D341Med (cell line): ENCODE data around the gene TLX2.
"Not testable (repeated sequence)": the region's sequence is repeated elsewhere in the genome, so short reads cannot be mapped to it uniquely, and the experiment has no call there.

Experiments
- DNase-seq: peaks from one replicate; pipeline ENCODE4 v3.0.0; 2012; ENCODE audit warnings: low spot score

TLX2 gene

DNA sequence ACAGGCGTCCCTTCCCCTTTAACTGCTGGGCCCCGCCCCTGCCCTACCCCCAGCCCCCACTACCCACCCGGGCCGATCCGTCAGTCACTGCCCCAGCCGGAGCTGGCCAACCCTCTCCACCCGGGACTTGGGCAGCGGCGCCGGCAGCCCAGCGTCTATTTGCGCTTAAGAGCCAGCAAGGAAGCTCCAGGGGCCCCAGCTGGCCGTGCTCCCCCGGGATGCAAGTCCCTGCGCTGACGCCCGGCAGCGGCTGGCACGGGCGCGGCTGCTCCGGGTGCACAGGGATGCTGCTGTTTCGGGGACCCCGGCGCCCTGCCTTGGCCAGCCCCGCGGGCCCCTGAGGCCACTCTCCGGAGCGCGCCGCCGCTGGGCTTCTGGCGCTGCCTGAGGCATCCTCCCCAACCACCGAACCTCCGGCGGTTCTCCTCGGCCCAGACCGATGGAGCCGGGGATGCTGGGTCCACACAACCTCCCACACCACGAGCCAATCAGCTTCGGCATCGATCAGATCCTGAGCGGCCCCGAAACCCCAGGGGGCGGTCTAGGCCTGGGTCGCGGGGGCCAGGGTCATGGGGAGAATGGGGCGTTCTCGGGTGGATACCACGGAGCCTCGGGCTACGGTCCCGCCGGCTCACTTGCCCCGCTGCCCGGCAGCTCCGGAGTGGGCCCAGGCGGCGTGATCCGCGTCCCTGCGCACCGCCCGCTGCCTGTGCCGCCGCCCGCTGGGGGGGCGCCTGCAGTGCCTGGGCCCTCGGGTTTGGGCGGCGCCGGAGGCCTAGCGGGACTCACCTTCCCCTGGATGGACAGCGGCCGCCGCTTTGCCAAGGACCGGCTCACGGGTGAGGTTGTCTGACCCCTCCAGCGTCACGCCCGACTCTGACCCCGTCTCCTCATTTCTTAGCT lies at the start of gene TLX2:
Gene TLX2 (plus strand): TSS at position 83 of the 903 bp plus-strand sequence. CDS start 357 bp downstream, at position 440.
- DNase-seq, result peak; percentile 87

DNA sequence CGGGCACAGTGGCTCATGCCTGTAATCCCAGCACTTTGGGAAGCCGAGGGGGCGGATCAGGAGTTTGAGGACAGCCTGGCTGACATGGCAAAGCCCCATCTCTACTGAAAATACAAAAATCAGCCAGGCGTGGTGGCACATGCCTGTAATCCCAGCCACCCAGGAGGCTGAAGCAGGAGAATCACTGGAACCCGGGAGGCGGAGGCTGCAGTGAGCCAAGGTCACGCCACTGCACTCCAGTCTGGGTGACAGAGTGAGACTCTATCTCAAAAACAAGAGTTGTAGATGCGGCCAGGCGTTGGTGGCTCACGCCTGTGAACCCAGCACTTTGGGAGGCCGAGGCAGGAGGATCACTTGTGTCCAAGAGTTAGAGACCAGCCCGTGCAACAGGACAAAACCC lies 43.5 kb upstream of the TLX2 start:
- not testable (repeated sequence) for DNase-seq

DNA sequence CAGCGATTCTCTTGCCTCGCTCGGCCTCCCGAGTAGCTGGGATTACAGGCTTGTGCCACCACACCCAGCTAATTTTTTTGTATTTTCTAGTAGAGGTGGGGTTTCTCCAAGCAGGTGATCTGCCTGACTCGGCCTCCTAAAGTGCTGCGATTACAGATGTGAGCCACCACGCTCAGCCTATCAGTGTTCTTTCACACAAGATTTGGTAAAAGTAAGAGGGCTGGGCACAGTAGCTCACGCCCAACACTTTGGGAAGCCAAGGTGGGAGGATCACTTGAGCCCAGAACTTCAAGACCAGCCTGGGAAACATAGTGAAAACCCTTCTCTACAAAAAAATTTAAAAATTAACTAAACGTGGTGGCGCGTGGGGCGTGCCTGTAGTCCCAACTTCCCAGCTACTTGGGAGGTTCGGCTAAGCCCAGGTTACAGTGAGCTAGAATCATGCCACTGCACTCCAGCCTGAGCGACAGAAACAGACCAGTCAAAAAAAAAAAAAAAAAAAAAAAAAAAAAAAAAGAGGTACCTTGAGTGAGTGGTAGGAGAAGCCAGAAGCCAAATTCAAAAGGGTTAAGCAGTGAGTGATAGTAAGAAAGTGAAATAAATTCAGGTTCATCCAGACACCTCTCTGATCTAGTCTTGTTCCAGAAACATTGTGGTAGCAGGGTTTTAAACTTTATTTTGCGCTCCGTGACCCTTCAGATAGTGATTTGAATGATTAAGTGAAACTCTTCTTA lies 42.8 kb upstream of the TLX2 start:
- no peak for DNase-seq

DNA sequence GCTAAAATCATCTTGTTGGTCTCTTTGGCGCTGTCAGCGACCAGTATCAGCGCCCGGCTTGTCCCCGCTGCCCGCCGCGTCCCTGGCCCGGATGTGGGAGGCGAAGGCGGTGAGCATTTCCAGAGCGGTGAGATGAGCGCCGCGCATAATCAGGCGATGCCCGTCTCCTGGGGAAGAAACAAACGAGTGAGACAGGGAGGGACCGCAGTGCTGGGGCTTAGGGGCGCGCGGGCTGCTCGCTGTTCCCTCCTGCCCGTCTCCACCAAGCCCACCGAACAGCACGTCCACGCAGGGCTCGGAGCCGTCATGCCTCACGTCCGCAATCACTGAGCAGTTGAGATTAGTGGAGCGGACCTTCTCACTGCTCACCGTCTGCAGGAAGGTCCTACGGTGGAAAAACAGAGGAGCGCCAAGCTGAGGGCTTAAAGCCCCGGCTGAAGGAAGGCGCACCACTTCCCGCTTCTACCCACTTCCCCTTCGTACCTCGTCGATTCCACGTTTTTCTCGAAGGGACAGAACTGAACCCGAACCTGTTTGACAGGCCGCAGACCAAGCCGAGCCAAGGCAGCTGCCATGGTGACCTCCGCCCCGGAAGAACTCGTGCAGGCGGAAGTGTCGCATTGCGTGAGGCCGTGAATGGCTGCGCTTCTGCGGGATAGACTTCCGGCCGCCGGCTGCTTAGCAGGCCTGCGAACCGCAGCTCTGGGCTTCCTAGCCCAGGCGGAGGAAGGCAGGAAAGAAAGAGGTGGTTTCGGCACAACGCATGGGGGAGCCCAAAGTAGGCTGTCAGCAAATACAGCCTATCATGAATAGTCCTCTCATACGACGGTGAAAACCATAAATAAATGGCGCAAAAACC lies 41.9 kb upstream of the TLX2 start, which contains the start of gene MRPL53:
Gene MRPL53 (minus strand): TSS at position 595 of the 859 bp plus-strand sequence. CDS start 20 bp downstream, at position 575.
- peak; percentile 89 for DNase-seq

GRCh38 chr2:74472945-74473258 lies 41.3 kb upstream of the TLX2 start:
- DNase-seq, result no peak

- no peak for DNase-seq
These were observed 39.8 kb upstream of the TLX2 start for GRCh38 chr2:74474481-74474880.

DNA sequence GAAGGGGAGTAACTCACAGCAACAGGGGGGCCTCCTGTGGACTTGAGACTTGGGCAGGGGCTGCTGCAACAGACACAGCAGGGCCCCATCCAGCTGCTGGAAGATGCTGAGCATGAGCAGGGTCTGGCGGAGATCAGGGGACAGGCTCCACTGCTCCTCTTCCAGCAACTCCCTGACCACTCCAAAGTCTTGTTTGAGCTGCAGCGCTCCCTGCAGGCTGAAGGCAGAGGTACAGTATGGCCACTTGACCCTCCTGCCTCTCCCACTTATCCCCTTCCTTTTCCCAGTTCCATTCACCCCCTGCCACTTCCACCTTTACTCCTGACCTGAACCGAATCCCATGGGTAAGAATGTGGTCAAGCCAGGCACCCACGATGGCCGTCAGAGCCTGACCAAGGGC lies 39.4 kb upstream of the TLX2 start:
- no peak for DNase-seq

DNA sequence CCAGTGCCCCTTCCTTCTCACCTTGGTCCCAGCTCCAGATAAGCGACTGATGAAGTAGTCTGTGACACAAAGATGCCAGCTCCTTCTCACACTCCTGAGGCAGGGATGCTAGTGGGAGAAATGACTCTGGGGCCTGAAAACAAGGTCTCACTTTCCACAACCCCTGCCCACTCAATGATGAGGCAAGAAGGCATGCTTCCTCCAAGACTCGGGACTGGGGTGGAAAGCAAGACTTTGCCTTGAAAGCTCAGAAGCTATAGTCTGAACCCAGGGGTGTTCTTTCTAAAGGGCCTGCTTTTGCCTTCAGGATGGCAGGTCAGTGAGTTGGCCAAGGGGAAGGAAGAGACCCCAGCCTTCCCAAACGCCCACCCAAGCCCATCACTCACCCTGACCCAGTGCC lies 32.8 kb upstream of the TLX2 start:
- no peak for DNase-seq

GRCh38 chr2:74481961-74482800 lies 32.1 kb upstream of the TLX2 start:
- peak; percentile 68 for DNase-seq

DNA sequence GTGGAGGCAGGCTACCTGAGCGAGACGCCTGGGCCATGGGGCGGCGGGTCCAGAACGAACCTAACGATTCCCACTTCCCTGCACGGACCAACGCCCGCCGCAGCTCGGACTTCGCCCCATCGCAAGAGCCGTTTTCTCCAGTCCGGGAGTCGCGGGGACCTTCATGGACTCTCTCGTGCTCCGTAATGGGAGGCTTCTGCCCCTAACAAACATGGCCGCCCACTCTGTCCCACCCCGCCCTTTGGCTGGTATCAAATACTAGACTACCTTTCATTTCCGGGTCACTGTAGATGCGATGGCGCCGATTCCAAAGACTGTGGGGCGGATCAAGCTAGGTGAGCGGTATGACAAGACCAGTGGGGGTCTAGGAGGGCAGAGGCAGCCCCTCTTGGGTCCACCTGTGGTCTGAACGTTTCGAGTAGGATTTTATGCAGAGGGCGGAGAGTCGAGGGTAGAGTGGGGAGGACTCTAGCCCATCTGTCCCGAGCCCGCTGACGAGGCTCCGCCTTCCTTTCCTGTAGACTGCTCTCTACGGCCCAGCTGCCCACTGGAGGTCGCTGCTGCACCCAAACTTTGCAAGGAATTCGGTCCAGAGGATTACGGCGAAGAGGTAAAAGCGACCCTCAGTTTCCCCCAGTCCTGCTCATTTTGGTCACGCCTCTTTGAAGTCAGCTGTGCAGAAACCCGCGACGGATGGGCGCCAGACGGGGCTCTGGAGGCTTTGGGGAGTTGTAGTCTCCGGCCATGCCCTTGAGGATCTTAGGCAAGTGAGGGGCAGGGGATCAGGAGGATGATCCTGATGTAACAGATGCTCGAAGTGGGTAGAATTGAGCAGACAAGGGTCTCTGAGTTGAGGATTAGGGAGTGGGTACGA lies 31.2 kb upstream of the TLX2 start, which contains the start of the genes CCDC142 and TTC31:
Gene CCDC142 (minus strand): TSS at position 198 of the 874 bp plus-strand sequence. CDS start 161 bp downstream, at position 37.
Gene TTC31 (plus strand): TSS at position 281 of the 874 bp plus-strand sequence. CDS start 15 bp downstream, at position 296.
- DNase-seq, result peak; percentile 88

GRCh38 chr2:74483675-74484164 lies 30.5 kb upstream of the TLX2 start:
- not testable (repeated sequence) for DNase-seq

GRCh38 chr2:74486141-74486540 lies 28.1 kb upstream of the TLX2 start:
- no peak for DNase-seq

DNA sequence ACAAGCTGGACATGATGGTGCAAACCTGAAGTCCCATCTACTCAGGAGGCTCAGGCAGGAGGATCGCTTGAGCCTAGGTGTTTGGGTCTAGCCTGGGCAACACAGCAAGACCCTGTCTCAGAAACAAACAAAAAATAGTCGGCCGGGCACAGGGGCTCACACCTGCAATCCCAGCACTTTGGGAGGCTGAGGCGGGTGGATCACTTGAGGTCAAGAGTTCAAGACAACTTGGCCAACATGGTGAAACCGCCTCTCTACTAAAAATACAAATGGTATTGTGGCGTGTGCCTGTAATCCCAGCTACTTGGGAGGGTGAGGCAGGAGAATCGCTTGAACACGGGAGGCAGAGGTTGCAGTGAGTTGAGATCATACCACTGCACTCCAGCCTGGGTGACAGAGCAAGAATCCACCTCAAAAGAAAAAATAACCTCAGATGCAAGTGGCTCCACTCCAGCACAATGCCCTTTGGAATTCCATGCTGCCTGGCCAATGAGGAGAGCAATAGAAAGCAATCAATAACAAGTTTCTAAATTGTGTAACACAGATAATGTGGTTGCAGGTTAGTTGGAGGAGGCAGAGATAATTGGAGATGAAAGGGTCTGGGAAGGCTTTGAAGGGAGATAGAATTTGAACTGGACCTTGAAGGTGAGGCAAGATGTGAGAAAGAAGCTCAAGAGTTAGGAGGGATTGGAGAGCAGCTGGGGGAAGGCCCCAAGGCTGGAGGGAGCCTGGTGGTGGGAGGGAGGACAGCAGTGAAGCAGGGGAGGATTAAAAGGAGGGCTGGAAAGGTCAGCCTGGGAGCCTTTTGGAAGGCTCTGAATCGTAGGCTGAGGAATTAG lies 25.4 kb upstream of the TLX2 start:
- DNase-seq, result no peak

- no peak for DNase-seq
These were observed 24.3 kb upstream of the TLX2 start for GRCh38 chr2:74489906-74490305.

GRCh38 chr2:74491648-74492544 lies 22.4 kb upstream of the TLX2 start:
- no peak for DNase-seq

DNA sequence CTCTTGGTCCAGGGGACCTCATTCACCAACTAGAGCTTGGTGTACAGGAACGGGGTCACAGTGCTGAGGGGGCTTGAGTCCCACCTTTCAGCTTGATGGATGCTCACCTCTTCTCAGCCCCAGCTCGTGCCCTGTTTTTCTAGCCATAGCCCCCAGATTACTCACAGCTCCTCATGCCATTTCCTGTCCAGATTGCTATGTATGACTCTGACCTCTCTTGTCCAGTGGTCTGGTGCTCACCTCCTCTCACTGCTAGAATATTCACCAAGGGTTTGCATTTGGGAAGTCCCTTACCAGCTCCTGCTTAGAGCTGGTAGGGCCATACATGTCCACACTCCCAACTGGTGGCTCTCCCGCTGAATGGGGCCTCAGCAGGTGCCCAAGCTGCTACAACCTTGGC lies 20.7 kb upstream of the TLX2 start:
- DNase-seq, result no peak

GRCh38 chr2:74495440-74495839 lies 18.8 kb upstream of the TLX2 start:
- DNase-seq, result no peak
